Activated CD8-positive, alpha-beta memory T cell treated with anti-CD3 and anti-CD28 coated beads, Interleukin-2, amount 50 U/mL, for 24 hours (primary cell): ENCODE measurements around the gene NKX6-1.

Source experiments
- DNase-seq: peaks from one replicate; pipeline ENCODE4 v3.0.0-alpha.2; 2020; ENCODE audit errors: extremely low read depth

NKX6-1 gene

GRCh38 chr4:84498935-84499623, at the start of gene NKX6-1:
Gene NKX6-1, minus strand, starts transcription at chr4:84499292. Its CDS starts 1,064 bp downstream, at chr4:84498228.
- no peak for DNase-seq

GRCh38 chr4:84547211-84547610, 48.1 kb upstream of the NKX6-1 start:
- DNase-seq = no peak

GRCh38 chr4:84545093-84545492, 46.0 kb upstream of the NKX6-1 start:
- no peak for DNase-seq

- DNase-seq = no peak
These were observed 36.8 kb upstream of the NKX6-1 start for GRCh38 chr4:84535901-84536300.

- DNase-seq = no peak
These were observed 32.6 kb upstream of the NKX6-1 start for GRCh38 chr4:84531689-84532088.

GRCh38 chr4:84530871-84531270, 31.8 kb upstream of the NKX6-1 start:
- no peak for DNase-seq

- DNase-seq = no peak
These were observed 31.4 kb upstream of the NKX6-1 start for GRCh38 chr4:84530454-84530853.

- no peak for DNase-seq
These were observed 30.2 kb upstream of the NKX6-1 start for GRCh38 chr4:84529169-84529751.

- DNase-seq = no peak
These were observed 28.3 kb upstream of the NKX6-1 start for GRCh38 chr4:84527391-84527790.

GRCh38 chr4:84515075-84515474, 16.0 kb upstream of the NKX6-1 start:
- DNase-seq = no peak

GRCh38 chr4:84512277-84512676, 13.2 kb upstream of the NKX6-1 start:
- no peak for DNase-seq

GRCh38 chr4:84511703-84512102, 12.6 kb upstream of the NKX6-1 start:
- no peak for DNase-seq

- DNase-seq = no peak
These were observed 8.8 kb upstream of the NKX6-1 start for GRCh38 chr4:84507941-84508340.

GRCh38 chr4:84504821-84505220, 5.7 kb upstream of the NKX6-1 start:
- no peak for DNase-seq

- no peak for DNase-seq
These were observed 4.7 kb upstream of the NKX6-1 start for GRCh38 chr4:84503495-84504437.

GRCh38 chr4:84502955-84503373, 3.9 kb upstream of the NKX6-1 start:
- DNase-seq = no peak

GRCh38 chr4:84502333-84502954, 3.4 kb upstream of the NKX6-1 start:
- DNase-seq = no peak

- DNase-seq = no peak
These were observed 2.7 kb upstream of the NKX6-1 start for GRCh38 chr4:84501721-84502267.

- DNase-seq = no peak
These were observed 2.1 kb upstream of the NKX6-1 start for GRCh38 chr4:84501202-84501503.

GRCh38 chr4:84500386-84501201, 1.5 kb upstream of the NKX6-1 start:
- no peak for DNase-seq

GRCh38 chr4:84499624-84499982, 511 bp upstream of the NKX6-1 start:
- DNase-seq = no peak
